Spleen (tissue), 7 donors: Measurements from ENCODE around the gene CBY3.

Experiments
- POLR2A ChIP-seq, 3 donors: fragments of 450-650 bp; IDR thresholded peaks; one replicate each; pipeline ENCODE4 v1.5.1; 2017; ENCODE audit warnings: antibody characterized with exemption in 3 of 3, mild to moderate bottlenecking in 1 of 3
- POLR2AphosphoS5 ChIP-seq, 3 donors: sonication (generic); formaldehyde crosslinking; IDR thresholded peaks; one replicate each; pipeline ENCODE4 v1.5.1; 2017; ENCODE audit warnings: antibody characterized with exemption in 3 of 3
- TF ChIP-seq, protein P1 (sequence below), 11 experiments: fragments of 200-600 bp in 7 of 11; fragments of 450-650 bp in 4 of 11; sonication (generic) in 4 of 11; IDR thresholded peaks in 8 of 11; conservative IDR thresholded peaks in 3 of 11; 1 replicate in 7 of 11; 2 replicates in 4 of 11; pipeline versions ENCODE4 v1.4.0 to v1.8.0; 2016 to 2021; ENCODE audit warnings: antibody characterized with exemption in 11 of 11, inconsistent platforms in 4 of 11, mild to moderate bottlenecking in 1 of 11
- donor health status: DM: no; HTN: no; CAD: no; lungs with moderate emphysema.
- donor health status: DM: no; HTN: no; CAD: no.
- donor health status: DM: no; HTN: no; CAD: no.

DNA sequence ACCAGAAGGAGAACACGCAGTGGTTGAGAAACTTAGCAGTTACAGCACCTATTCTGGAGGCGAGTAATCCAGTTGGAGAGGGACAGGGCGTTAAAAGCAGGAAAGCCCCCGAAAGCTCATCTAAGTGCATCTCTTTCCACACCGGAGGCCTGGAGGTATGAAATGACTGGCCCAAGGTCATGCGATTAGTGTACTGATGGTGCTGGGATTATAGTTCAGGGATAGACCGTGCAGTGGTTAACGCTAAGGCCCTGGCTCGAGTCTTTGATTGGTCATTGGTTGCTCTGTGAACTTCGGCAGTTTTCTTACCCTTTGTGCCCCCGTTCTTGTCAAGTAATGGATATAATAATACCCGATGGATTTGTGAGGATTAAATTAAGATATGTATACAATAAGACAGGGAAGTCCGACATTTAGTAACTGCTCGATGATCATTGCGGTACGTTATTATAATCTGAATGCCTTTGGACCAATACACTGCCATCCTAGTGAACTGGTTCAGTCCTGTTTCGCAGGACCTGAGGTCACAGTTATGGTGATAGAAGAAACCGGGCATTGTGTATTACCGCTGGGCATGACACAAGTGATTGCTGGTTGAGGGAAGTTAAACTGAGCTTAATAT is 18.9 kb upstream of the CBY3 start:
- TF ChIP-seq, protein P1, sequence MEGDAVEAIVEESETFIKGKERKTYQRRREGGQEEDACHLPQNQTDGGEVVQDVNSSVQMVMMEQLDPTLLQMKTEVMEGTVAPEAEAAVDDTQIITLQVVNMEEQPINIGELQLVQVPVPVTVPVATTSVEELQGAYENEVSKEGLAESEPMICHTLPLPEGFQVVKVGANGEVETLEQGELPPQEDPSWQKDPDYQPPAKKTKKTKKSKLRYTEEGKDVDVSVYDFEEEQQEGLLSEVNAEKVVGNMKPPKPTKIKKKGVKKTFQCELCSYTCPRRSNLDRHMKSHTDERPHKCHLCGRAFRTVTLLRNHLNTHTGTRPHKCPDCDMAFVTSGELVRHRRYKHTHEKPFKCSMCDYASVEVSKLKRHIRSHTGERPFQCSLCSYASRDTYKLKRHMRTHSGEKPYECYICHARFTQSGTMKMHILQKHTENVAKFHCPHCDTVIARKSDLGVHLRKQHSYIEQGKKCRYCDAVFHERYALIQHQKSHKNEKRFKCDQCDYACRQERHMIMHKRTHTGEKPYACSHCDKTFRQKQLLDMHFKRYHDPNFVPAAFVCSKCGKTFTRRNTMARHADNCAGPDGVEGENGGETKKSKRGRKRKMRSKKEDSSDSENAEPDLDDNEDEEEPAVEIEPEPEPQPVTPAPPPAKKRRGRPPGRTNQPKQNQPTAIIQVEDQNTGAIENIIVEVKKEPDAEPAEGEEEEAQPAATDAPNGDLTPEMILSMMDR (IDR thresholded peaks at IDR 0.05 in 8 of 11, conservative IDR thresholded peaks at IDR 0.05 in 3 of 11) = no peak
- TF ChIP-seq POLR2A (IDR thresholded peaks at IDR 0.05) (no peak), POLR2AphosphoS5 (IDR thresholded peaks at IDR 0.05) (no peak)
